Nasal cavity respiratory epithelium epithelial cell of viscerocranial mucosa (primary cell): ENCODE data around the gene IL34. TPM values are rescaled to one million over a fixed set of nuclear protein-coding genes. Genes with fewer than 3 reads are reported as not detected.

Experiments
- total RNA-seq: library from RNA; depleted of rRNA; stranded (reverse); fragments of >200 nt; gene quantifications from 2 replicates; pipeline ENCODE4 v1.2.3, GENCODE V29; 2014

The IL34 gene
- 1.0 and 2.1 TPM in 2 replicates for total RNA-seq

DNA sequence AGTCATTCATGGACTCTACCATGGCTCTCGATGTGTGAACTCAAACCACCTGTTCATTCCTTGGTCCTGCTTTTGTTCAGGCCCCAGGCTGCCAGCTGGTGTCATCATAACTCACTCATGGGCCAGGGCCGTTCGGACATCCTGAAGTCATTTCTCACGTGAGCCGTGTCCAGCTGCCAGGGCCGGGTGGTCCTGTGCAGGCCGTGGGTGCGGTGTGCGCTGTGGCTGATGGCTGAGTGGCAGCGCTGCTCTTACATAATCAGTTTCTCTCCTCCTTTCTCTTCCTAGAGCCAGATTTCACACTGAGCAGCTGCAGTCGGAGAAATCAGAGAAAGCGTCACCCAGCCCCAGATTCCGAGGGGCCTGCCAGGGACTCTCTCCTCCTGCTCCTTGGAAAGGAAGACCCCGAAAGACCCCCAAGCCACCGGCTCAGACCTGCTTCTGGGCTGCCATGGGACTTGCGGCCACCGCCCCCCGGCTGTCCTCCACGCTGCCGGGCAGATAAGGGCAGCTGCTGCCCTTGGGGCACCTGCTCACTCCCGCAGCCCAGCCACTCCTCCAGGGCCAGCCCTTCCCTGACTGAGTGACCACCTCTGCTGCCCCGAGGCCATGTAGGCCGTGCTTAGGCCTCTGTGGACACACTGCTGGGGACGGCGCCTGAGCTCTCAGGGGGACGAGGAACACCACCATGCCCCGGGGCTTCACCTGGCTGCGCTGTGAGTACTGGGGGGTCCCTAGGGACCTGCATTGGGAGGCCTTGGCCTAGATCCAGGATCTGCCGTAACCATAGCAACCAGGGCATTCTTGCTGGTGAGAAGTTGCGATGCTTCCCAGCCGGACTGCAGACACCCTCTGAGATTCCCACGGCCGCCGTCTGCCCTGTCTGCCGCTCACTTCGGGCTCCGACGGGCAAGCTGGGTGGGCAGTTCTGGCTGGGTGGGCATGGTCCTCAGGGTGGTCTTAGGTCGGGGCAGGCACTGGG is at the start of gene IL34:
Gene IL34, plus strand, starts transcription at position 300 of the 982 bp plus-strand sequence. Its CDS starts 389 bp downstream, at position 689.

DNA sequence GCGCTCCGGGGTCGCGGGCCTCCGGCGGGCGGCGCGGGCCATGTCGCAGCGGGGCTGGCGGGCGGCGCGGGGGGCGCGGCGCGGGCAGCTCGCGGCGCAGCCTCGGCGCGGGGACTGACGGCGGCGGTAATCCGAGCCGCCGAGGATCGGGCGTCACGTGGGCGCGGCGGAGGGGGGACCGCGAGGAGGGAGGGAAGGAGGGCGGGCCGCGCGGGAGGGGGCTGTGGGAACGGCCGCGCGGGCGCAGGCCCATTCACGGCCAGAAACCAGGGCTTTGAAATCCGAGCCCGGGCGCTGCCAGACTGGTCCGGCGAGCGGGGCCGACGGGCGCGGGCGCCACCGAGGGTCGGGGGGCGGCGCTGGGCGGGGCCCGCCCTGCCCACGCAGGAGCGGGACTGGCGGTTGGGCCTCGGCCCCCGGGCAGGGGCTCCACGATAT is 39.6 kb downstream of the IL34 start, which contains the start of gene MTSS2:
Gene MTSS2, minus strand, starts transcription at position 116 of the 438 bp plus-strand sequence. CDS start 262 bp downstream, outside the sequence.

Other genes starting within 250 kb of the IL34 start
- gene ST3GAL2, start 207.5 kb upstream of the IL34 start, total RNA-seq = 3.4 and 9.3 TPM in 2 replicates
- 11.3 and 12.9 TPM in 2 replicates for gene FCSK, start 192.0 kb upstream of the IL34 start, total RNA-seq
- 43.4 and 46.3 TPM in 2 replicates for gene COG4, start 123.0 kb upstream of the IL34 start, total RNA-seq
- 79.3 and 105 TPM in 2 replicates for gene SF3B3, start 122.7 kb upstream of the IL34 start, total RNA-seq
- gene MTSS2, start 39.5 kb downstream of the IL34 start, total RNA-seq = 23.2 and 73.8 TPM in 2 replicates
- 35.2 and 53.2 TPM in 2 replicates for gene VAC14, start 154.6 kb downstream of the IL34 start, total RNA-seq